HG02571 (cell line): ENCODE measurements around the gene HOXC5.

Experiments
- ATAC-seq: cut with Tn5 transposase; IDR thresholded peaks from one replicate; pipeline ENCODE4 v1.9.1; 2021; ENCODE audit warnings: mild to moderate bottlenecking, moderate library complexity; ENCODE audit not compliant: unreplicated experiment

HOXC5 gene

DNA sequence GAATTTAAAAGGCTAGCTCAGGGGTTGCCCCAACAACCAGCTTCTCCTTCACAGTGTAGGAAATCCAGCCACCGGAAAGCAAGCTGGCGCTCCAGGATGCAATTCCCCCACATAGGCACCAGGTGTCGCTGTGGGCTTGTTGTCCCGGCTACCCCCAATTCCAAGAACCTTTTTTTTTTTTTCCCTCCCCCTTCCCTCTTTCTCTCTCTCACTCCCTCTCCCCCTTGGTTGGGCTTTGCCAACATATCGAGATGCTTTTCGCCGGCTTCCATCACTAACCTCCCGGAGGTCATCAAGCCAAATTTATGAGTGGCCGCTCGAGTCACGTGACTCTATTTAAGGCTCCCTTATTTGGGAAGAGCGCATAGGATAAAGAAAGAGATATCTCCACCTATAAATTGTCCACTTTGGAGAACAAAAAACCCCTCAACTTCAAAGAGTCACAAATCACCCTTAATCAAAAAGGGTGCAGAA is at the start of gene HOXC5:
HOXC5 (plus strand) TSS at position 424 of the 474 bp plus-strand sequence. CDS start 73 bp downstream, outside the sequence.
- ATAC-seq = no peak

DNA sequence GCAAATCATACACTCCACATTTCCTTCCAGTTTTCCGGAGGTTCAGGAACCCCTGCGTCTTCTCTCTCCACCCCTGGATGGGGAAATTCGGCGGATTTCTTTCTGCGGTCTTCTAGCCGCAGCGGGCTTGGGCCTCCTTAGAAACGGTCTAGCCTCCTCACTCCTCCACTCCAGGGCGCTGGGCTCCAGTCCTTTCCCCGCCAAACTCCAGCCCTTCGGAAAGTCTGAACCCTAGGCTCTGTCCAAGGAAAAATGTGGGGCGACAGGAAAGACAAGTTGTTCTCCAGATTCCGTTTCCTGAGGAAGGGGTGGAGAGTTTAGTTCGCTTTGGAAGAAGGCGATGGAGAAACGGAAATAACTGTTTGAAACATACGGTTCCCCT is 49.3 kb upstream of the HOXC5 start:
- ATAC-seq = no peak

DNA sequence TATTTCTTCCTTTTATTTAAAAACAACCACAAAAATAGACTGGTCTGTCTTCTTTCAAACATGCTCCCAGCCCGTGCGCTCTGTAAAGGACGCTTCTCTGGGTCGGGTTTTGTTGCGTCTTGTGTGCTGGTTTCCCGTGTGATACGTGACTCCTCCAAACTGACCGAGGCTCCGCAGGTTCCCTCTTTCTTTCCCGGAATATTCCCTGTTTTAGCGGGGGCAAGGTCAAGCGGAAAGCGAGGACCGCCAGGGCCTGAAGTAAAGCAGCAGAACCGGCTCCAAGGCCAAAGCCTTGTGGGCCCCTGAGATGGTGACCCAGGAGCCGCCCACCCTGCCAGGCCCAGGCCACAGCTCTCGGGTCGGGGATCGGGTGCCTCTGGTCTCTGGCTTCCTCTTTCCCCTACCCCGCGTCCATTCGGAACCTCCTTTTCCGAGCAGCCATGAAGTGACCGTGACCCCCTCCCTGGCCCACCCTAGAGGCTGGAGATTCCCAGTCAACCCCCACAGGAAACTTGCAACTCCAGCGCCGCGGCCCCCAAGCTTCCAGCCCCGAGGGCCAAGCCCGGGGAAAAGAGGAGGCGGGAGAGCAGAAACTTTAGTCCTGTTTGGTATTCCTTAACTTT is 48.8 kb upstream of the HOXC5 start:
- ATAC-seq = no peak

DNA sequence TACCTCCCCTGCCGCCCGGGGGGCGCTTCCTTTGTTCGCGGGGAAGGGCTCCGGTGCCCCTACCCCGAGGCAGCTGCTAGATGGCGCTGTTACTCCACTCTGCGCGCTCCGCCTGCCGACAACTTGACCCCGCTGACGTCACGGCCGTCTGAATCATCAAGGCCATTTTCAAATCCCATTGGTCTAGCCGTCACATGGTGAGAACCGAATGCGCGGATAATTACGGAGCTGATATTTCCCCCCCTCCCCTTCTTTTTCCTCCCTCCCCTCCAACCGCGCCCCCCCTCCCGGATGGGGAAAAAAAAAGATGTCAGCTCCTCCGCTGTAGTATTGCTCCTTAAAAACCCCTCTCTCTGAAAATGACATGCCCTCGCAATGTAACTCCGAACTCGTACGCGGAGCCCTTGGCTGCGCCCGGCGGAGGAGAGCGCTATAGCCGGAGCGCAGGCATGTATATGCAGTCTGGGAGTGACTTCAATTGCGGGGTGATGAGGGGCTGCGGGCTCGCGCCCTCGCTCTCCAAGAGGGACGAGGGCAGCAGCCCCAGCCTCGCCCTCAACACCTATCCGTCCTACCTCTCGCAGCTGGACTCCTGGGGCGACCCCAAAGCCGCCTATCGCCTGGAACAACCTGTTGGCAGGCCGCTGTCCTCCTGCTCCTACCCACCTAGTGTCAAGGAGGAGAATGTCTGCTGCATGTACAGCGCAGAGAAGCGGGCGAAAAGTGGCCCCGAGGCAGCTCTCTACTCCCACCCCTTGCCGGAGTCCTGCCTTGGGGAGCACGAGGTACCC is 47.8 kb upstream of the HOXC5 start, which contains the start of gene HOXC10:
HOXC10 (plus strand) TSS at position 246 of the 791 bp plus-strand sequence; CDS start at position 360, 114 bp downstream.
- ATAC-seq = no peak

DNA sequence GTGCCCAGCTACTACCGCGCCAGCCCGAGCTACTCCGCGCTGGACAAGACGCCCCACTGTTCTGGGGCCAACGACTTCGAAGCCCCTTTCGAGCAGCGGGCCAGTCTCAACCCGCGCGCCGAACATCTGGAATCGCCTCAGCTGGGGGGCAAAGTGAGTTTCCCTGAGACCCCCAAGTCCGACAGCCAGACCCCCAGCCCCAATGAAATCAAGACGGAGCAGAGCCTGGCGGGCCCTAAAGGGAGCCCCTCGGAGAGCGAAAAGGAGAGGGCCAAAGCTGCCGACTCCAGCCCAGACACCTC is 47.2 kb upstream of the HOXC5 start:
- no peak for ATAC-seq

DNA sequence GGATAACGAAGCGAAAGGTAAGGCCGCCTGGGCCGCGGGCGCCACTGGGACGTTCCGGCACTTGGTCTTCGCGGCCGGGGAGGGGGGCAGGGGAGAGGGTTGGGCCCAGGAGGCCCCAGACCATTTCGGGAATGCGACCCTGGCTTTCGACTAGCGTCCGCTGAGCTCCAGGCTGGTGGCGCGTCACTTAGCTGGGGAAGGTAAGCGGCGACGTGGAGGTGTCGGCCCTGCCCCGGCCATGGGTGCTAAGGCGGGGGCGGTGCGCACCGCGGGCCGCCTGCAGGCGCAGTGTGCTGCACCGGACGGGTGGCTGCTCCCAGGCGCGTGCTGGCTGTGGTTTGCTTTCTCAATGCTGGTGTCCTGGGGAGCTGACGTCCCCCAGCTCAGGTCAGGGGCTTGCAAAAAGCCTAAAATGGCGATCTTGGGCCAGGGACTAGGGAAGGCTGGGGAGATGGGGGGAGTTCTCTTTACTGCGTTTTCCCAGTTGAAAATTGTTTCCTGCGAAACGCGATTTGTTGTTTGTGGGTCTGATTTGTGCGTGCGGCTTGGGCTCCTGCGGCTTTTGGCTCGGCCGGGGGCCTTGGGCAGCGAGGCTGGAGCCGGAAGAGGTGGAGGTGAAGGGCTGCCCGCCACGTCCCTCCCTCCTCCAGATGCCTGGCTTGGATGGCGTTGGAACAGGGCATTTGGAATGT is 46.7 kb upstream of the HOXC5 start:
- no peak for ATAC-seq

DNA sequence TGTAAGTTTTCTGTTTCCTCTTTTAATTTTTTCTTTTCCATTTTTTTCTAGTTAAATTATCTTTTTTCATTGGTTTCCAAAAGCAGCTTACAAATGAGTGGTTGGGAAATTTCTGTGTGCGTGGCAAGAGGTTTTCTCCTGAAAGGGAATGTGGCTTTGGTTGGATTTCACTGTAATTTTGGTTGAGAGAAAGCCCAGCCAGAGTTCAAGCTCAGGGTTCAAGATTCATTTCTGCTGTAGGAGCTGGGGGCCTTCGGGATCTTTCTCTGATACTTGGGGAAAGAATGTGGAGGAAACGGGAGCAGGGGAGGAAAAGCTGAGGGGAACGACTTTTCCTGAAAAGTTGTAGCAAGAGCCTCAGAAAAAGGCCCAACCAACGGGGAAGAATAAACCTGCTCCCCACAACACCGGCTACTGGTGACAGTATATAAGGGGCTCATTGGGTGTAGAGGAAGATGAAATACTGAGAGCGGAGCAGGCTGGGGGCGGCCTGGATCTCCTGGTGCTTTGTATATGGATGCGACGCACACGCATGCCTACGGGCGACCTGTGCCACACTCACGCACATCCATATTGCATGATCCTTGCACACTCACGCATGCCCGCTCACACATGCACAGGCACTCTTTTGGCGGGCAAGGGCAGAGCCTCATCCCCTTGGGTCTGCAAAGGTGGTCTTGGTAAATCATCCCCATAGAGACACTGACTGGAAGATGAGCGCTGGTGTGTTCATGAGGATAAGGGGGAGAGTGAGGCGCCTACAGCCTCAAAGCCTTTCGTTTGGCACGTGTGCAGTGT is 46.0 kb upstream of the HOXC5 start:
- ATAC-seq = no peak

DNA sequence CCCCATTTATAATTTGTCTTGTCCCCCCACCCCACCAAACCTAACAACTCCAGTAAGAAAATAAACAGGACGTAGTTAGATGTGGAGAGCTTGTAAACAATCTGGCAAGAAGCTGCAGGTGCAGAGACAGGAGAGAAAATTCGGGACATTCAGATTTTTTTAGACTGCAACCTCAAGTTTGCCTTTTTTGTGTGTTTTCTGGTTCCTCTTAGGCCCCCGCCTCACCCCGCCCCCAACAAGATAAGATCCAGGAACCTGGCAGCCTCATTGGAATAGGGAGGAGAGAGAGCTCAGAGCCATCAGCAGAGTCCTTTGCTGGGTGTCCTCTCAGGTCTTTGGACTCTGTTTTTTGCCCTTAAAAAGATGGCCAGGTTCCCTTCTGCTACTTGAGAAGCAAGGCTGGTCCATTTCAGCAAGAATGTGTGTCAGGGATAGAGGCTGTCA is 45.0 kb upstream of the HOXC5 start:
- ATAC-seq = no peak

DNA sequence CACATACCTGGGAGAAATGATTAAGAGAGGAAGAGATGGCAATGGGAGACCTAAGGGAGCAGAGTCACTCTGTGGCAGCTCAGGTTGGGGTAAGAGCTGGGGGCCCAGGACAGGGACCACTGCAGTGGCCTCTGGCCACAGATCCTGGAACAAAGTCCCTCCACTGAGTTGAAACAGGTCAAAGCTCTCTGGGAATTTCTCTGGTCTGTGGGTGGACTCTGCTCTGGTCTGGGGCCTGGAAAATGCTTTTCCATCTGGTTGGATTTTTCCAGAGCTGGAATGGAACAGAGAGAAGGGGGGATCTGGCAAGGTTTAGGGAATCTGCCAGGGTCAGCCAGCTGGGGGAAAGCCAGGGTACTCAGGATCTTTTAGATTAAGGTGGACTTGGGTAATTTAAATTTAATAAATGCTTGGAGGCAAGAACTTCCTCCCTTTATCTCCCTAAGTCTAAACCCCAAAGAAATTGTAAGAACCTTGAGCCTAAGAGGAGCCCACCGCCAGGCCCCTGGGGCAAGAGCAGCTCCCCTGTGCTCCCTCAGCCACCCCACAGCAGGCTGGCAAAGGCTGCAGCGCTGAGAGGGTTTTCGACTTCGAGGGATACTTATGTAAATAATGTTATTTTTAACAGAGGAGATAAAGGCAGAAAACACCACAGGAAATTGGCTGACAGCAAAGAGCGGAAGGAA is 44.2 kb upstream of the HOXC5 start:
- no peak for ATAC-seq

DNA sequence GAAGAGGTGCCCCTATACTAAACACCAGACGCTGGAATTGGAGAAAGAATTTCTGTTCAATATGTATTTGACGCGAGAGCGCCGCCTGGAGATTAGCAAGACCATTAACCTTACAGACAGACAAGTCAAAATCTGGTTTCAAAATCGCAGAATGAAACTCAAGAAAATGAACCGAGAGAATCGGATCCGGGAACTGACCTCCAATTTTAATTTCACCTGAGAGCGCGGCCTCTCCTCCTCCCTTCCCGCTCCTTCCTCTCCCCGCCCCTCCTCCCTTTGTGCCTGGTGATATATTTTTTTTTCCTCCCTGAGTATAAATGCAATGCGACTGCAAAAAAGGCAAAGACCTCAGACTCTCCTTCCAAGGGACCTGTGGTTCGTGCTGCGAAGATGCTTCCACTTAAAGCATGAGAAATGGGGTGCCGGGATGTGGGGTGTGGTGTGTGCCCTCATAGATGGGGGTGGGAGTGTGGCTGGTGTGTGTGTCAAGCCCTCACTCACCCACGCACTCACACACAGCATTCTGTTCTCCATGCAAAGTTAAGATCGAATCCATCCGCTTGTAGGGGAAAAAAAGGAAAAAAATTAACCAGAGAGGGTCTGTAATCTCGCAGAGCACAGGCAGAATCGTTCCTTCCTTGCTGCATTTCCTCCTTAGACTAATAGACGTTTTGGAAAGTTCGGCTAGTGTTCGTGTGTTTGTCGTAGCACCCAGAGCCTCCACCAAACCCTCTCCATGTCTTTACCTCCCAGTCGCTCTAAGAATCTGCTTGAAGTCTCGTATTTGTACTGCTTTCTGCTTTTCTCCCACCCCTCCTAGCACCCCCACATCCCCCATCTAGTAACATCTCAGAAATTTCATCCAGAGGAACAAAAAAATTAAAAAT is 43.4 kb upstream of the HOXC5 start:
- no peak for ATAC-seq

DNA sequence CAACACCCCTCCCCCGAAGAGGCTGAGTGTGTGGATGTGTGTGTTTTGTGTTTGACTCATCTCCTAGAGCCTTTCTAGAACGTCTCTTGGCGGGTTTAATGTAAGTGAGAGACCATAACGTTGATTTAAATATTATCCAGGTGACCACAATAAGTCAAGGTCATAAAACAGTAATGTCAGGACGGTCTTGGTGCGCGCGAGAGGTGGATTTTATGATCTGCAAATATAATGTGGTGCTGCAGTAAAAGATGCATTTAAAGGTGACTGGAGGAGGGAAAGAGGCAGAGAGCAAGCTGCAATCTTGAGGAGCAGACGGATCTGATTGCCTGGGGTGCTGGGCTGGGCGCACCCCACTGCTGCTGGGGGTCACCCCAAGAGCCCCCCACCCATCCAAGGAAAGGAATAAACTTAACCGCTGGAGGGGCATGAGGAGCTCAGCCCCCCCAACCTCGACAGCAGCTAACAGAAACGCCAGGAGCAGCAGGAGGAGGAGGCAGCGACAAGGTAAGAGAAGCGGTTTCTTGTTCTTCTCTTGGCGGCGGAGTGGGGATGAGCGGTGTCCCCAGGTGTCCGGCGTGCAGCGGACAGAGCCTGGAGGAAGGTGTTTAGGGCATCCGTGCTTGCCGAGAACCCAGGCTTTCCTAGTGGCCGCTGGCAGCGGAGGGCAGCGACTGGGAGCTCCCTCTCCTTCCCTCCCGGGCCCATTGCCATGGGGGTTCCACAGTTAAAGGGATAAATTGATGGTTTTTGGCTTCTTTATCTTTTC is 42.4 kb upstream of the HOXC5 start:
- ATAC-seq = no peak

DNA sequence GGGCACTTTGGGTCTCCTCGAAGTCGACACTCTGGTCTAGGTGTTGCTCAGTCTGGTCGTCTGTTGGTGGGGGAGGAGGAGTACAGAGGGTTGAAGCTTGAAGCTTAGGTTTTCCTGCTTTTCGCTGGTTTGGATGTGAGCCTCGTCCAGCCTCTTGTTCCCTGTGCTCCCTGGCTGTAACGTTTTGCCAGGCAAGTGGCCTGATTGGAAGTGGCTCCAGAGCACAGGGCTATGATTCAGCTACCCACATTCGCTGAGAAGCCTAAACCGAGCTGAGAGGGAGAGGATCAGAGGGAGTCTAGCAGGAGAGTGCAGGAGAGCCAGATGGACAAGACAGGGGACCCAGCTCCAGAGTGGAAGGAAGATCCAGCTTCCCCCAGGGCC is 41.8 kb upstream of the HOXC5 start:
- no peak for ATAC-seq

DNA sequence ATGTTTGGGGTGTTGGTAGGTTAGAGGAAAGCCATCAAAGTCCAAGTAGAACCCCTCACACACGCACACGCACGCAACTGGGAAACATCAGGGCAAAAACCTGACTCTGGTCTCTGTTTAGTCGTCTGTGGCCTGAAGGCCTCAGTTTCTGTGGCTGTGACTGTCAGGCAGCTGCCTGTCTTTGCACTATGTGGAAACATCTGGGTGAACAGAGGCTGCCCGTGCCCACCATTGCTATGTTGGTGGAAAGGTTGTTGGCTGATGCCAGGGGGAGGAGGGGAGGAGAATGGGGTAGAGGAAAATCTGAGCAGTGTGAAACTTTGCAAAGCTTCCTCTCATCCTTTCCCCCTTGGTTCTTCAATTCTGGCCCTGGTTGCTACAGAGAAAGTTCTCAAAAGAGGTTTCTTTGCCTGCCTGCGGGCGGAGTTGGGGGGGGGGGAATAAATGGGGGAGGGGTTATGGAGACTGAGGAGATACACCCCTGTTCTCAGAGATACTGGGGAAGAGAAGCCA is 40.4 kb upstream of the HOXC5 start:
- ATAC-seq = no peak

DNA sequence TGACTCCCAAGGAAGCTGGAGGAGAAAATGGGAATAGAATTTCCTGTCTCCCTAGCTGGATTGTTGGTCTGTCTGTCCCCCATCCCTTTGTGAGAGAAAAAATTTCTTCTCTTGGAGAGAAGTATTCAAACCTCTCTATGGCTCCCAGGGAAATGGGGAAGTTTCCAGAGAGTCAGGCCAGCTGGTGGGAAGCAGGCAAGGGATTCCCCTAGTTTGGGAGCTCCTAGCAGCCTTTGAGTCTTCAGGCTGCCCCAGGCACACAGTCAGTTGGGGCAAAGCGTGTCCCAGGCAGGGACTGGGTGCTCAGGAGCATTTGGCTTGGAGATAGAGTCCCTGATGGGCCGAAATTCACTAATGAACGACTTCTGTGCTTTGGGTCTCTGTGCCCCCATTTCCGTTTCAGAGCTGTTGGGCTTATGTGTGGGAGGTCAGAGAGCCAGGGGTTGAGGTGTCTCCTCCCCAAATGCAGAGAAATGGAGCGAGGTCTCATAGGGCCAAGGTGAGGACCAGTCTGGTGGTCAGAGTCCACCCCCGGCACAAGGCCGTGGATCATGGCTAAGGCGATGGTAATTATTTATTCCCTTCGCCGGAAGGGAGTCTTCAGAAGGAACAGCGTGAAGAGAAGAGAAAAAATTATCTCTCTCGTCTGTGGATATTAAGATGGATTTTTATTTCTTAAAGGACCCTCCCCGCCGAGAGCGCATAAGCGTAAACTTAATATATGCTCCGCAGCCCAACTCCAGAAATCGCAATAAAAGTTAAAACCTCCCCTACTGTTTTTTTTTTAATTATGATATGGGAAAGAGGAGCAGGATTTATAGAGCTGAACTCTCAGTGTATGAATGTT is 39.5 kb upstream of the HOXC5 start:
- ATAC-seq = no peak

DNA sequence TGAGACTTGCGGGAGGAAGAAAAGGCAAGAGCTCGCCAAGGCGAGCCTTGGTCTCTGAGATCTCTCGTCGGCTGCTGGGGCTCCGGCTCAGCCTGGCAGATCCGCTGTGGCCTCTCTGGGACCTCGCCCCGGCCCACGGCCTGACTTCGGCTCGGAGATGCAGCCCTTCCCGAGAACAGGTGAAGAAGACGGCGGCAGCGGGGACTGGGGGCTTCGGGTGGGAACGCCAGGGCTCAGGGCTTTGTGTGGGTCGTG is 38.9 kb upstream of the HOXC5 start:
- ATAC-seq = no peak

DNA sequence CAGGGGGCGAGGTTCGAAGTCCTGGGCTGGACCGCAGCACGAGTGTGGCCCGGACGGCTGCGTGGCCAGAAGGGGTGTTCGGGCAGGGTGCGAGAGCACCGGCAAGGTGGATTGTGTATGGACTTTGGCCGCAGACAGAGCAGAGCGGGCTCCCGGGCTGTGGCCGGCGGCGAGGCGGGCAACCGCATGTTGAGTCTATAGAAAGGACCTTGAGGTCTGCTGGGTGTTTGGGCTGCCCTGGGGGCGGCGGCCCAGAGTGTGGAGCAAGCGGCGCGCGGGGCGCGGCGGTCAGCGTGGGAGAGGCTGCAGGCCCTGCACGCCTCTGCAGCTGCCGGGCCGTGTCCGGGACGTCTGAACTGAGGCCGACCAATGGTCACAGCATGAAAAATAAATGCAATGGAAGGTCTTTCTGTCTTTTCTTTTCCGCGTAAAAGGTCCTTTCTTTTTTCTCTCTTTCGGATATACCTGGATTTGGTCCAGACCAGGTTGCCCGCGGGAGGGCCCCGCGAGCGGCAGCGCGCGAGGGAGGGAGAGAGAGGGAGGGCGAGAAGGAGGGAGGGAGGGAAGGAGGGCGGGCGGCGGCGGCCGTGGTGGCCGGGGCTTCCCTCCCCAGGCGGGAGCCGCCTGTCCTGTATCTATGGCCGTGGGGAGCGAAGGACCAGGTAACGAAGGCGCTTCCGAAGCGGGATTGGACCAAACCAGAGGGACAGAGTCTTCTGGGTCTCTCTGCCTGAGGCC is 38.4 kb upstream of the HOXC5 start:
- no peak for ATAC-seq

DNA sequence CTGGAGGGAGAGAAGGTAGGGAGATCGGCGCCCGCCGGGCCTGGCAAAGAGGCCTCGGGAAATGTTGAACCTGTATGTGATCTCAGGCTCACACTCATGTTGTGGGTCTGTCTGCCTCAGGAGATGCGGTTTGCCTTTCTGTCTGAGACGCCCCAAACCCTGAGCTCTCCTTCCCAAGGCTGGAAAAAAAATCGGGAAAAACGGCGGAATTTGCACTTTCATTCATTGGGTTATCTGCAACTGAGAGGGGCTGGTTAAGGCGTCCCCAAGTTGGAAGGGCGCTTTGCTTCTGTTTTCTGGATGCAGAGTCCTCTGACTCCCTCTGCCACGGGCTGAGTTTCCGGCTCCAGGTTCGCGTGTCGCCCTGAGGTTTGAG is 37.9 kb upstream of the HOXC5 start:
- no peak for ATAC-seq
